C1 segment of cervical spinal cord (tissue), 14 donors: Measurements from ENCODE around the gene PKD1.

Experiments
- DNase-seq, 14 donors: peaks; one replicate each; lab custom pipeline; 2025; lab: John Stamatoyannopoulos, UW

PKD1 gene

GRCh38 chr16:2089706-2090480 is 45.8 kb downstream of the PKD1 start:
- peak in 4 of 14 donors; percentile 4 to 38 (median 26) for DNase-seq

- DNase-seq = no peak
These were observed 46.8 kb downstream of the PKD1 start for GRCh38 chr16:2088759-2089358.

GRCh38 chr16:2087748-2088631 is 47.7 kb downstream of the PKD1 start:
- DNase-seq = peak in 1 of 14 donors; percentile 81

- DNase-seq = no peak
These were observed 48.6 kb downstream of the PKD1 start for GRCh38 chr16:2086812-2087747.

GRCh38 chr16:2086106-2086742 is 49.5 kb downstream of the PKD1 start:
- peak in 1 of 14 donors; percentile 89 for DNase-seq

- DNase-seq = peak in 1 of 14 donors; percentile 56
These were observed 50.0 kb downstream of the PKD1 start for GRCh38 chr16:2085669-2086068.

- peak in 1 of 14 donors; percentile 46 for DNase-seq
These were observed 50.6 kb downstream of the PKD1 start for GRCh38 chr16:2084895-2085625.

- no peak for DNase-seq
These were observed 51.6 kb downstream of the PKD1 start for GRCh38 chr16:2083876-2084780.

- no peak for DNase-seq
These were observed 52.3 kb downstream of the PKD1 start for GRCh38 chr16:2083409-2083808.

- no peak for DNase-seq
These were observed 52.7 kb downstream of the PKD1 start for GRCh38 chr16:2082983-2083364.

- peak in 1 of 14 donors; percentile 79 for DNase-seq
These were observed 53.3 kb downstream of the PKD1 start for GRCh38 chr16:2082171-2082982.

GRCh38 chr16:2081201-2082084 is 54.3 kb downstream of the PKD1 start:
- DNase-seq = peak in 1 of 14 donors; percentile 55

- DNase-seq = no peak
These were observed 55.7 kb downstream of the PKD1 start for GRCh38 chr16:2079991-2080390.

GRCh38 chr16:2079311-2079800 is 56.3 kb downstream of the PKD1 start:
- no peak for DNase-seq

- no peak for DNase-seq
These were observed 57.0 kb downstream of the PKD1 start for GRCh38 chr16:2078691-2079090.

- no peak for DNase-seq
These were observed 57.6 kb downstream of the PKD1 start for GRCh38 chr16:2078096-2078495.

- DNase-seq = no peak
These were observed 58.0 kb downstream of the PKD1 start for GRCh38 chr16:2077696-2078095.
